CD4-positive, alpha-beta T cell treated with Interleukin-1 beta for 1 hour (primary cell): ENCODE data around the gene MID1.

Experiments used
- DNase-seq, 2 donors: peaks; one replicate each; pipeline ENCODE4 v3.0.0-alpha.2; 2020 to 2022

MID1 gene

GRCh38 chrX:10483191-10483831 is 137.1 kb downstream of the MID1 start:
- DNase-seq = no peak

GRCh38 chrX:10482708-10483107 is 137.7 kb downstream of the MID1 start:
- no peak for DNase-seq

- DNase-seq = peak in 1 of 2 donors; percentile 25
Measured at GRCh38 chrX:10482261-10482660, 138.1 kb downstream of the MID1 start.

- DNase-seq = no peak
Measured at GRCh38 chrX:10480861-10481260, 139.5 kb downstream of the MID1 start.

GRCh38 chrX:10479508-10479907 is 140.9 kb downstream of the MID1 start:
- no peak for DNase-seq

GRCh38 chrX:10477525-10477924 is 142.9 kb downstream of the MID1 start:
- no peak for DNase-seq

- DNase-seq = no peak
Measured at GRCh38 chrX:10474913-10475568, 145.3 kb downstream of the MID1 start.

GRCh38 chrX:10474510-10474909 is 145.9 kb downstream of the MID1 start:
- no peak for DNase-seq

- DNase-seq = no peak
Measured at GRCh38 chrX:10471418-10471817, 149.0 kb downstream of the MID1 start.

- DNase-seq = no peak
Measured at GRCh38 chrX:10470009-10470408, 150.4 kb downstream of the MID1 start.

- DNase-seq = no peak
Measured at GRCh38 chrX:10467793-10468192, 152.6 kb downstream of the MID1 start.

GRCh38 chrX:10465254-10465653 is 155.1 kb downstream of the MID1 start:
- DNase-seq = no peak

- DNase-seq = no peak
Measured at GRCh38 chrX:10457092-10457491, 163.3 kb downstream of the MID1 start.

GRCh38 chrX:10453945-10454344 is 166.4 kb downstream of the MID1 start:
- no peak for DNase-seq

GRCh38 chrX:10450959-10451355 is 169.4 kb downstream of the MID1 start:
- no peak for DNase-seq

- DNase-seq = no peak
Measured at GRCh38 chrX:10450229-10450958, 170.0 kb downstream of the MID1 start.

- no peak for DNase-seq
Measured at GRCh38 chrX:10447564-10448214, 172.7 kb downstream of the MID1 start.

GRCh38 chrX:10444204-10444603 is 176.2 kb downstream of the MID1 start:
- no peak for DNase-seq

- DNase-seq = no peak
Measured at GRCh38 chrX:10441464-10441863, 178.9 kb downstream of the MID1 start.

- no peak for DNase-seq
Measured at GRCh38 chrX:10433296-10433965, 187.0 kb downstream of the MID1 start.

- DNase-seq = no peak
Measured at GRCh38 chrX:10429908-10430307, 190.5 kb downstream of the MID1 start.

GRCh38 chrX:10427249-10427648 is 193.1 kb downstream of the MID1 start:
- no peak for DNase-seq

GRCh38 chrX:10423716-10424115 is 196.7 kb downstream of the MID1 start:
- no peak for DNase-seq
